Naive thymus-derived CD4-positive, alpha-beta T cell (primary cell): ENCODE data around the gene CNOT2. TPM values are rescaled to one million over a fixed set of nuclear protein-coding genes. Genes with fewer than 3 reads are reported as not detected.

Experiments
- ATAC-seq: fragments of 150-1000 bp; cut with Tn5 transposase; 2 replicates; pipeline ENCODE4 v1.10.0; 2021; ENCODE audit warnings: mild to moderate bottlenecking, moderate library complexity
- CTCF ChIA-PET: fragments of 350-600 bp; sonication (Branson Sonifier 250); formaldehyde crosslinking; loops from one replicate; lab custom pipeline; 2021; ENCODE audit warnings: antibody characterized with exemption; lab: Charles Lee
- POLR2A ChIA-PET: fragments of 350-600 bp; sonication (Branson Sonifier 250); formaldehyde crosslinking; loops from one replicate; lab custom pipeline; 2021; ENCODE audit warnings: antibody characterized with exemption, inconsistent platforms; lab: Charles Lee
- DNase-seq, 9 donors: peaks; one replicate each; pipeline versions ENCODE4 v3.0.0 to v3.0.0-alpha.2; 2020 to 2022; ENCODE audit warnings: mixed read lengths in 1 of 9
- H3K27ac ChIP-seq: one replicate; pipeline ENCODE4 v1.7.0; 2013; ENCODE audit warnings: mild to moderate bottlenecking, low read depth, low read length, moderate library complexity
- H3K27me3 ChIP-seq, 2 donors: one replicate each; pipeline ENCODE4 v1.7.0; 2013; ENCODE audit warnings: low read length in 2 of 2, mild to moderate bottlenecking in 2 of 2, moderate library complexity in 2 of 2; ENCODE audit not compliant: control insufficient read depth in 2 of 2, insufficient read depth in 2 of 2
- H3K36me3 ChIP-seq, 3 experiments: 1 replicate in 2 of 3; 2 replicates in 1 of 3; pipeline ENCODE4 v1.7.0; 2013; ENCODE audit warnings: low read length in 3 of 3, mild to moderate bottlenecking in 3 of 3, moderate library complexity in 1 of 3; ENCODE audit not compliant: insufficient read depth in 3 of 3, control insufficient read depth in 2 of 3
- H3K4me1 ChIP-seq, 2 donors: one replicate each; pipeline ENCODE4 v1.7.0; 2013; ENCODE audit warnings: low read length in 2 of 2, mild to moderate bottlenecking in 2 of 2, moderate library complexity in 1 of 2; ENCODE audit not compliant: control insufficient read depth in 2 of 2, insufficient read depth in 2 of 2
- H3K4me3 ChIP-seq: 2 replicates; pipeline ENCODE4 v1.7.0; 2013; ENCODE audit warnings: mild to moderate bottlenecking, low read length
- H3K9me3 ChIP-seq, 3 experiments: 1 replicate in 2 of 3; 2 replicates in 1 of 3; pipeline ENCODE4 v1.7.0; 2013; ENCODE audit warnings: low read length in 3 of 3; ENCODE audit not compliant: control insufficient read depth in 2 of 3
- H3K27ac Mint-ChIP-seq, 9 donors: one replicate each; pipeline ENCODE4 v1.8.0; 2020 to 2022; ENCODE audit warnings: mixed read lengths in 9 of 9, mild to moderate bottlenecking in 8 of 9, moderate library complexity in 5 of 9, inconsistent platforms in 2 of 9
- H3K27me3 Mint-ChIP-seq, 5 donors: one replicate each; pipeline ENCODE4 v1.8.0; 2021 to 2022; ENCODE audit warnings: mixed read lengths in 5 of 5, mild to moderate bottlenecking in 1 of 5
- H3K36me3 Mint-ChIP-seq, 5 donors: one replicate each; pipeline ENCODE4 v1.8.0; 2020 to 2022; ENCODE audit warnings: mixed read lengths in 5 of 5, mild to moderate bottlenecking in 3 of 5, inconsistent platforms in 1 of 5
- H3K4me1 Mint-ChIP-seq, 7 donors: one replicate each; pipeline ENCODE4 v1.8.0; 2020 to 2022; ENCODE audit warnings: mixed read lengths in 7 of 7, mild to moderate bottlenecking in 3 of 7, inconsistent platforms in 1 of 7
- H3K4me3 Mint-ChIP-seq, 10 donors: one replicate each; pipeline ENCODE4 v1.8.0; 2020 to 2022; ENCODE audit warnings: mild to moderate bottlenecking in 10 of 10, mixed read lengths in 10 of 10, moderate library complexity in 6 of 10, inconsistent platforms in 2 of 10
- H3K9me3 Mint-ChIP-seq, 11 donors: one replicate each; pipeline ENCODE4 v1.8.0; 2020 to 2022; ENCODE audit warnings: mixed read lengths in 11 of 11, mild to moderate bottlenecking in 4 of 11, inconsistent platforms in 1 of 11, moderate library complexity in 1 of 11
- intact Hi-C, 2 donors: fragments of 100-400 bp; cut with micrococcal nuclease; formaldehyde crosslinking; loops; one replicate each; pipeline ENCODE4 v1.15.1; 2023
- polyA plus RNA-seq, 2 donors: library from polyadenylated mRNA; unstranded; fragments of 300-500 nt; fragmentation: Illumina TruSeq; gene quantifications; one replicate each; pipeline ENCODE4 v1.2.3, GENCODE V29; 2021
- total RNA-seq, 6 experiments: library from RNA in 5 of 6; stranded (reverse) in 5 of 6; gene quantifications; 1 replicate in 5 of 6; 2 replicates in 1 of 6; pipeline ENCODE4 v1.2.3 and lab custom pipeline; 2021 to 2026

CNOT2 gene, protein sequence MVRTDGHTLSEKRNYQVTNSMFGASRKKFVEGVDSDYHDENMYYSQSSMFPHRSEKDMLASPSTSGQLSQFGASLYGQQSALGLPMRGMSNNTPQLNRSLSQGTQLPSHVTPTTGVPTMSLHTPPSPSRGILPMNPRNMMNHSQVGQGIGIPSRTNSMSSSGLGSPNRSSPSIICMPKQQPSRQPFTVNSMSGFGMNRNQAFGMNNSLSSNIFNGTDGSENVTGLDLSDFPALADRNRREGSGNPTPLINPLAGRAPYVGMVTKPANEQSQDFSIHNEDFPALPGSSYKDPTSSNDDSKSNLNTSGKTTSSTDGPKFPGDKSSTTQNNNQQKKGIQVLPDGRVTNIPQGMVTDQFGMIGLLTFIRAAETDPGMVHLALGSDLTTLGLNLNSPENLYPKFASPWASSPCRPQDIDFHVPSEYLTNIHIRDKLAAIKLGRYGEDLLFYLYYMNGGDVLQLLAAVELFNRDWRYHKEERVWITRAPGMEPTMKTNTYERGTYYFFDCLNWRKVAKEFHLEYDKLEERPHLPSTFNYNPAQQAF
- 100 to 1,000 TPM in 4 of 5 experiments, 10 to 100 TPM in 1; 76.2 to 144 (median 116) TPM for total RNA-seq
- polyA plus RNA-seq, result 100 to 1,000 TPM; 114 to 122 TPM
- total RNA-seq (lab: John Stamatoyannopoulos, UW), result 125 reads per million, percentile 88 among the genes with 10 or more reads in this experiment

DNA sequence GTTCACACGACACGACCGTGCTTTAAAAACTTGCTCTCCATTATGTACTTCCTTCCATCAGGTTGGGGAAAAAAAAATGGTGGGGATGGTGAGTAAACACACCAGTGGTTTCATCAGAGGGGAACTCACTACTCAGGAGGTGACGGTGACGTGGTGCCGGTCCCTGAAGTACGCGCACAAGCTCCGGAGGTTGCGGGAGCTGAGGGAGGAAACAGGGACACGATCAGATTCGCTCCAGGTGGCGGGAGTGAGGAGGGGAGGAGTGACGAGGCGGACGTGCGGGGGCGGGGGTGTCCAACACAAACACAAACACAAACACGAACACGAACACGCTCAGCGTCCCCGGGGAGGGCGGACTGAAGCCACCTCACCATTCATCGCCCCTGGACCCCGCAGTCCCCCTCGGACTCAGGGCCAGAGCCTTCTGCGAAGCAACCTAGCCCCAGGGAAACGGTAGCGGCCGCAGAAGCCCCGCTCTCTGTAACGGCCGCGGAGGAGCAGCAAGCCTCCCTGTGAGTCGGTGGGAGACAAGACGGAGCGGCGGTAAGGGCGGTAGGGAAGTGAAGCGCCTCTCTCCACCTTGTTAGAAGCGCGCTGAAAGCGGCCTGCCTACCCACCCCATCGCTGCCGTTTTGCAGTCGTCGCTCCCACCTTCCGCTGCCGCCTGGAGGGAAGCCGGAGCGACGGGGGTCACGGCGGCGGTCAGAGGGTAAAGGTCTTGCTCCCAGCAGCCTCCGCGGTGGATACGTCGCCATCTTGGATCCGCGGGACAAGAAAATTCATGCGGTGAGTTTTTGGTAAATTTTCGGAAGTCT is at the start of gene CNOT2:
Gene CNOT2 (plus strand): TSS at position 739 of the 815 bp plus-strand sequence. CDS start 34,794 bp downstream, outside the sequence.
- H3K27ac ChIP-seq, result peak within 1 kb of the TSS; percentile 99
- Mint-ChIP-seq H3K27ac (peak within 1 kb of the TSS; percentile 94 to 100 (median 99)), H3K4me1 (peaks cover 43 to 77% (median 70%) of the 10 kb centered on the region in 7 donors), H3K36me3 (peaks cover 10 to 35% (median 33%) of the 10 kb centered on the region in 5 donors), H3K9me3 (peaks cover 0 to 2% (median 0%) of the 10 kb centered on the region in 11 donors), H3K4me3 (peak within 1 kb of the TSS; percentile 96 to 100 (median 98)), H3K27me3 (peaks cover 0 to 3% (median 0%) of the 10 kb centered on the region in 5 donors)
- peak; percentile 76 to 91 (median 90) for DNase-seq
- H3K9me3 ChIP-seq, result no peaks in the 10 kb centered on the region
- no peaks in the 10 kb centered on the region for H3K27me3 ChIP-seq
- peak; percentile 89 for ATAC-seq
- peak within 1 kb of the TSS; percentile 80 for H3K4me3 ChIP-seq
- H3K36me3 ChIP-seq, result peaks cover 0 to 28% (median 0%) of the 10 kb centered on the region in 3 experiments
- intact Hi-C loops, result loop anchor here (1.0 to 10.0 kb wide), 20 partner anchors 10 to 1597 kb away; partner anchors contain the start of genes CCT2 (in 2 of the 2), KCNMB4 (in 2 of the 2), RAB21 (in 2 of the 2) and RAB3IP (in 2 of the 2)
- ChIA-PET CTCF (no interaction called here), POLR2A (interaction anchor here (0.7 to 1.9 kb wide), 12 partner anchors 10 to 913 kb away, joined by 3 to 13 read pairs (median 4); partner anchors contain the start of gene KCNMB4)
- H3K4me1 ChIP-seq, result peaks cover 33 to 41% of the 10 kb centered on the region in 2 donors

DNA sequence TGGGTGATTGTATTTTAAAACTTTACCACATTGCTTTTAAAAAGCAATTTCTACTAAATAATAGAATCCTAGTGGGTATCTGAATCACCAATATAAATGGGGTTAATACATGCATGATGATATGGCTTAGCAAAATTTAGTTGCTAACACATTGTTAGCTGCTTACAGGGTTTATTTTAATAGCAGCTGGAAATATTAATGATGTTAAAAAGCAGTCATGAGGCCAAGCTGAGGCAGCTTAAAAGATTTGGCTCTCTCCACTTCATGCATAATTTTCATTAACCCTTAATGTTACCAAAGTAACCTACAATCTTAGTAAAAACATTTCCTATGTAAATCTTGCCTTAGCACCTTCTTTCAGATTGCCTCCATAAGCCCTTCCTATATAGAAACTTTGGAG is 49.2 kb upstream of the CNOT2 start:
- Mint-ChIP-seq H3K27me3 (peaks cover 0 to 5% (median 4%) of the 10 kb centered on the region in 5 donors), H3K4me3 (no peak overlapping the region)
- intact Hi-C loops, result no loop called here

DNA sequence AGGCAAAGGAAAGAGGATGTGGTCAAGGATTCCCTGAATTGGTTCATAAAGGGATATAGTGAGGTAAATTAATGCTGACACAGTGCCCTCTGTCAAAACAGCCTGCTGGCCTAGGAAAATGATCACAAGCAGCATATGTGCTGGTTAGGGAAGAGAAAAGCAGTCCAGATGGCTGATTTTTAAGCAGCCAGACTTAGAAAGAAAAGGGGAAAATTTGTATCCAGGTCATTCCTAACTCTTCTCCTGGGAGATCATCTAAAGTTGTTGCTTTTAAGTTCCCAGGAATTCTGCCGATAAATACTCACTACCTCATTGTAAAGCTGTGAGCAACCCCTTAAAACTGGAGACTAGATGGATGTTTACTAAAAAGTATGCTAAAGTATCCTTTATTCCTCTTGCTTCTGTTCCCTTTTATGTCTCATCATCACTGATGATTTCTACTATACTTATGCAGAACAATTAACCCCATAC is 46.4 kb upstream of the CNOT2 start:
- H3K27ac ChIP-seq, result no peak overlapping the region
- peaks cover 0 to 4% (median 0%) of the 10 kb centered on the region in 5 donors for H3K36me3 Mint-ChIP-seq
- intact Hi-C loops, result no loop called here
- CTCF ChIA-PET, result no interaction called here
- H3K9me3 Mint-ChIP-seq, result peaks cover 0 to 2% (median 0%) of the 10 kb centered on the region in 11 donors
- H3K36me3 ChIP-seq, result no peaks in the 10 kb centered on the region
- H3K9me3 ChIP-seq, result no peaks in the 10 kb centered on the region
- H3K27me3 Mint-ChIP-seq, result peaks cover 0 to 5% (median 4%) of the 10 kb centered on the region in 5 donors
- no peak overlapping the region for H3K4me3 Mint-ChIP-seq
- peaks cover 0 to 6% (median 0%) of the 10 kb centered on the region in 7 donors for H3K4me1 Mint-ChIP-seq
- ATAC-seq (no peak), DNase-seq (no peak)
- no peak overlapping the region for H3K27ac Mint-ChIP-seq
- H3K4me1 ChIP-seq, result no peaks in the 10 kb centered on the region
- POLR2A ChIA-PET, result no interaction called here
- no peaks in the 10 kb centered on the region for H3K27me3 ChIP-seq
- no peak overlapping the region for H3K4me3 ChIP-seq

More for the DNA sequence above, 49.2 kb upstream of the CNOT2 start:
- H3K27ac ChIP-seq, result no peak overlapping the region
- DNase-seq, result no peak
- Mint-ChIP-seq H3K9me3 (peaks cover 0 to 3% (median 0%) of the 10 kb centered on the region in 11 donors), H3K36me3 (no peaks in the 10 kb centered on the region), H3K4me1 (peaks cover 0 to 6% (median 0%) of the 10 kb centered on the region in 7 donors), H3K27ac (no peak overlapping the region)
- ATAC-seq, result no peak
- ChIA-PET CTCF (no interaction called here), POLR2A (no interaction called here)
- no peaks in the 10 kb centered on the region for H3K9me3 ChIP-seq
- H3K4me3 ChIP-seq, result no peak overlapping the region
- H3K27me3 ChIP-seq, result no peaks in the 10 kb centered on the region
- no peaks in the 10 kb centered on the region for H3K4me1 ChIP-seq
- H3K36me3 ChIP-seq, result no peaks in the 10 kb centered on the region

DNA sequence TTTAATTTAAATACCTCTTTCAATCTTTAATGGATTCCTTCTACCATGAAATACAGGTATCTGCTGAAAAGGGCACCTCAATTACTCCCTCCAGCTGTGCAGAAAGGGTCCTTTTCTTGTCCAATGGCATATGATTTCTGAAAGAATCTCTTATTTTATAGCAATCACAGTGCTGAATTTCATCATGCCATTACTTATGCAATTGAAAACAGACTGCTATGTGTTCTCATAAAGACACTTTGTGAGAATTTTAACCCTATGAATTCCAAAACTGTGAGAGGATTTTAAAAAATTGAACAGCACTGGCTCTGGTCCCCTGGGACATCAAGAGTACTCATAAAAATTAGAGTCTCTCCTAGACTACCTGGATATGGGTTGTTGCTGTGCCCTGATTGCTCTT is 45.9 kb upstream of the CNOT2 start:
- Histone ChIP-seq H3K4me3 (no peak overlapping the region), H3K27ac (no peak overlapping the region), H3K9me3 (no peaks in the 10 kb centered on the region), H3K36me3 (no peaks in the 10 kb centered on the region), H3K4me1 (no peaks in the 10 kb centered on the region), H3K27me3 (no peaks in the 10 kb centered on the region)
- H3K4me1 Mint-ChIP-seq, result peaks cover 0 to 6% (median 0%) of the 10 kb centered on the region in 7 donors
- ChIA-PET POLR2A (no interaction called here), CTCF (no interaction called here)
- H3K4me3 Mint-ChIP-seq, result no peak overlapping the region
- H3K27me3 Mint-ChIP-seq, result peaks cover 0 to 5% (median 4%) of the 10 kb centered on the region in 5 donors
- ATAC-seq (no peak), DNase-seq (no peak)
- H3K27ac Mint-ChIP-seq, result no peak overlapping the region
- peaks cover 0 to 2% (median 0%) of the 10 kb centered on the region in 11 donors for H3K9me3 Mint-ChIP-seq
- H3K36me3 Mint-ChIP-seq, result peaks cover 0 to 4% (median 0%) of the 10 kb centered on the region in 5 donors
- intact Hi-C loops, result no loop called here

DNA sequence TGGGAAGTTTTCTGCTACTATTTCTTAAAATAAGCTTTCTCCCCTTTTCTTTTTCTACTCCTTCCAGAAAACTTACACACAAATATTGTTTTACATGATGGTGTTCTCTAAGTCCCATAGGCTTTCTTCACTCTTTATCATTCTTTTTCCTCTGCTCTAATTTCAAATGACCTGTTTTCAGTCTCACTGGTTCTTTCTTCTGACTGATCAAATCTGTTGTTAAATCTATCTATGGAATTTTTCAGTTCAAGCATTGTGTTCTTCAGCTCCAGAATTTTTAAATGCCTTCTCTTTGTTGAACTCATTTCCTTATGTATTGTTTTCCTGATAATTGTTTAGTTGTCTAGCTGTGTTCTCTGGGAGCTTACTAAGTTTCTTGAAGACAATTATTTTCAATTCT is 29.5 kb upstream of the CNOT2 start:
- H3K36me3 ChIP-seq, result no peaks in the 10 kb centered on the region
- H3K27ac ChIP-seq, result no peak overlapping the region
- Mint-ChIP-seq H3K4me1 (no peaks in the 10 kb centered on the region), H3K36me3 (peaks cover 14 to 31% (median 27%) of the 10 kb centered on the region in 5 donors), H3K27me3 (peaks cover 0 to 3% (median 0%) of the 10 kb centered on the region in 5 donors), H3K9me3 (peaks cover 10 to 67% (median 36%) of the 10 kb centered on the region in 11 donors), H3K27ac (no peak overlapping the region), H3K4me3 (no peak overlapping the region)
- peaks cover 0 to 6% (median 0%) of the 10 kb centered on the region in 3 experiments for H3K9me3 ChIP-seq
- H3K27me3 ChIP-seq, result no peaks in the 10 kb centered on the region
- DNase-seq (no peak), ATAC-seq (no peak)
- H3K4me3 ChIP-seq, result no peak overlapping the region
- ChIA-PET POLR2A (no interaction called here), CTCF (no interaction called here)
- intact Hi-C loops, result no loop called here
- H3K4me1 ChIP-seq, result no peaks in the 10 kb centered on the region
